ENCODE data around the gene SPATA31D3.
"Not testable (repeated sequence)": the region's sequence is repeated elsewhere in the genome, so short reads cannot be mapped to it uniquely, and the experiment has no call there.

The SPATA31D3 gene

GRCh38 chr9:81943393-81943792 is at the start of gene SPATA31D3:
Gene SPATA31D3 (plus strand): TSS chr9:81943500. CDS start chr9:81943586, 86 bp downstream.
- not testable (repeated sequence) for FAIRE-seq

GRCh38 chr9:81893929-81894328 is 49.4 kb upstream of the SPATA31D3 start:
- no peak for FAIRE-seq

GRCh38 chr9:81894891-81895290 is 48.4 kb upstream of the SPATA31D3 start:
- no peak for FAIRE-seq

DNA sequence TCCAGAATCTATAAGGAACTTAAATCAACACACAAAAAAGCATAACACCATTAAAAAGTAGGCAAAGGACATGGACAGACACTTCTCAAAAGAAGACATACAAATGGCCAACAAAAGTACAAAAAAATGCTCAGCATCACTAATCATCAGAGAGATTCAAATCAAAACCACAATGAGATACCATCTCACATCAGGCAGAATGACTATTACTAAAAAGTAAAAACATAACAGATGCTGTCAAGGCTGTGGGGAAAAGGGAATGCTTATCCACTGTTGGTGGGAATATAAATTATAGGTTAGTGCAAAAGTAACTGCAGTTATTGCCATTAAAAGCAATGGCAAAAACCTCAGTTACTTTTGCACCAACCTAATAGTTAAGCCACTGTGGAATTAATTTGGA is 47.2 kb upstream of the SPATA31D3 start:
- FAIRE-seq: no peak

DNA sequence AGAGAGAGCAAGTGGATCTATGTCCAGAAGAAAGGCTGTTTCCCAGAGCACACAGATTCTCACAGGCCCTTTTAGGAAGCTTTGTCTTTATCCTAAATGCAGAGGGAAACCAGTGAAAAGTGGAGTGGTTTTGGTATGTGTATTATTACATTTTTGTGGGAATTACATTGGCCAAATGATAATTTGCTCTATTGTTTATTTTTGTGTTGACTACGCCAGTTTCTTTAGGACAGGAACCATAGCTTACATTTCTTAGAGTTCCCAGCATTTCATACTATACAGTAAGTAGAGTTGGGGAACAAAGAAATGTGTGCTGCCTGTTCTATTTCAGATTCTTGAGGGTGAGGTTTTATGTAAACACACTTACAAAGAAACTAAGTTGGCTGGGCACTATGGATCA is 44.4 kb upstream of the SPATA31D3 start:
- no peak for FAIRE-seq

DNA sequence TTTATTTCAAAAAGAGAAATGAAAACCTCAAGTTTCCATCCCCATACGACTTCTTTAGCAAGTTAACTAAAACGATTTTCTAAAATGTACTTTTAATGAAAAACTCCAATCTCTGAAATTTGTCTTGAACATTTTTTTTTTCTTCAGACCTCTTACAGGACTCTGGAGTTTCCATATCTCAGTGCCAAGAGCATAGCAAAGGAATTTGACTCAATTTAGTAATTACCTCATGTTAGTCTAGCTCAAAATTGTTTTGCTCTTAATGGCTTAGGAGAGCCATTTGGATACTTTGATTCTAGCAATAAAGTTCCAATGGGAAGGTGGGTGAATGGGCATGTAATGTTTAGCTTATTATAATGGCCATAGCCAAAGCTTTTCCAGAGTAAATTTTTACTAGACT is 41.1 kb upstream of the SPATA31D3 start:
- FAIRE-seq: no peak

GRCh38 chr9:81902626-81903025 is 40.7 kb upstream of the SPATA31D3 start:
- FAIRE-seq: no peak

DNA sequence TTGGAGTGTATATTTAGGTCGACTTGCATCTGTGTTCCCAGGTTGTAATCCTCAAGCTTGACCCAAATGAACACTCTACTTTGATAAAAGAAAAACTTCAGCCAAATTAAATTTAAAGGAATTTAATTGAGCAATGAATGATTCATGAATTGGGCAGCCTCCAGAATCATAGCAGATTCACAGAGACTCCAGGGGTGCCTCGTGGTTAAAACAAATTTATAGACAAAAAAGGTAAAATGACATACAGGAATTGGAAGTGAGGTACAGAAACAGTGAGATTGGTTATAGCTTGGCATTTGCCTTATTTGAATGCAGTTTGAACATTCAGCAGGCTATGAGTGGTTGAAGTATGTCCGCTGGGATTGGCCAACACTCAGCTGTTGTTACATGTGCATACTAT is 36.6 kb upstream of the SPATA31D3 start:
- no peak for FAIRE-seq

- no peak for FAIRE-seq
These were observed 31.2 kb upstream of the SPATA31D3 start for GRCh38 chr9:81912135-81912534.

GRCh38 chr9:81915801-81916505 is 27.3 kb upstream of the SPATA31D3 start:
- FAIRE-seq: no peak

- FAIRE-seq: not testable (repeated sequence)
These were observed 24.8 kb upstream of the SPATA31D3 start for GRCh38 chr9:81918507-81918906.

- not testable (repeated sequence) for FAIRE-seq
These were observed 15.0 kb upstream of the SPATA31D3 start, which contains the start of gene SPATA31D4 for GRCh38 chr9:81928305-81928704. Gene SPATA31D4 (plus strand): TSS chr9:81928428. CDS start chr9:81928514, 86 bp downstream.

DNA sequence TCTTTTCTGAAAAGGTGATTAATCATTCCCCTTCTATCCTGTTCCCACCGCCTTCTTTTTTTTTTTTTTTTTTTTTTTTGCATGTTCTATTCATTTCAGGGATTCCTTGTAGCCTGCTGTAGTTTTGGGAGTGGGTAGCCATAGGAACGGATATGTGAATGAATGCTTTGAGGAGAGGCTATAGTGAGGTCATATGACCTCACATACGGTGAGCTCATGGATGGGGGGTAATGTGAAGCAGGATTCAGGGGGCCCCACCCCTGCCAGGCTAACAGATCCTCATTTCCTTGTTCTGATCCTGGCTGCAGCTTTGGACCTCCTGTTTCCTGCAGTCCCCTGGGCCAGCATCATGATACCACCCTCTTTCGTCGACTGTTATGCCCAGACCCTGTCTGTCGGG is 13.2 kb upstream of the SPATA31D3 start:
- not testable (repeated sequence) for FAIRE-seq

DNA sequence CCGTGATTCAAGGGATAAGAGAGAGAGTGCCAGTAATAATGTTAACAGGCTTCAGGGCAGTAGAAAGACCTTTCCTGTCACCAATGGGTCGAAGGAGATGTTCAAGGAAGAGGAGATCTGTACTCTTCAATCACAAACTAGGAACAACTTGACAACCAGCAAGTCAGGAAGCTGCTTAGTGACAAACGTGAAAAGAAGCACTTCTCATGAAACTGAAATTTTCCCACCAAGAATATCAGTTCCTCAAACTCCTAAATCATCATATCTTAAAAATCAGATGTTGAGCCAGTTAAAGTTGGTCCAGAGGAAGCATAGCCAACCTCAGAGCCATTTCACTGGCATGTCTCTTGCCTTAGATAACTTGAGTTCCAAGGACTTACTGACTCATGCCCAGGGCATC is 9.8 kb upstream of the SPATA31D3 start:
- not testable (repeated sequence) for FAIRE-seq

DNA sequence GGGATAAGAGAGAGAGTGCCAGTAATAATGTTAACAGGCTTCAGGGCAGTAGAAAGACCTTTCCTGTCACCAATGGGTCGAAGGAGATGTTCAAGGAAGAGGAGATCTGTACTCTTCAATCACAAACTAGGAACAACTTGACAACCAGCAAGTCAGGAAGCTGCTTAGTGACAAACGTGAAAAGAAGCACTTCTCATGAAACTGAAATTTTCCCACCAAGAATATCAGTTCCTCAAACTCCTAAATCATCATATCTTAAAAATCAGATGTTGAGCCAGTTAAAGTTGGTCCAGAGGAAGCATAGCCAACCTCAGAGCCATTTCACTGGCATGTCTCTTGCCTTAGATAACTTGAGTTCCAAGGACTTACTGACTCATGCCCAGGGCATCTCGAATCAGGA is 5.3 kb downstream of the SPATA31D3 start:
- FAIRE-seq: not testable (repeated sequence)

DNA sequence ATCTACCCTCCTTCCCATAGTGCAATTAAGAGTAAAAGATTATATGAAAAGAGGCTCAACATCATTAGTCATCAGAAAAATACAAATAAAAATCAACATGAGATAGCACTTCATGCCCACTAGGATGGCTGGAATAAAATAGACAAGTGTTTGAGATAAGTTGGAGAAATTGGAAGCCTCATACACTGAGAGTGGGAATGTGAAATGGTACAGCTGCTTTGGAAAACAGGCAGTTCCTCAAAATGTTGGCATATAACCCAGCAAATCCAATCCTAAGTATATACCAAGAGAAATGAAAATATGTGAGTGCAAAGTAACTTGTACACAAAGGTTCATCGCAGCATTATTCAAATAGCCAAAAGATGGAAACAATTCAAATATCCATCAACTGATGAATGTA is 9.8 kb downstream of the SPATA31D3 start:
- no peak for FAIRE-seq

GRCh38 chr9:81955625-81956024 is 12.3 kb downstream of the SPATA31D3 start:
- no peak for FAIRE-seq

- FAIRE-seq: no peak
These were observed 21.2 kb downstream of the SPATA31D3 start for GRCh38 chr9:81964218-81965171.

DNA sequence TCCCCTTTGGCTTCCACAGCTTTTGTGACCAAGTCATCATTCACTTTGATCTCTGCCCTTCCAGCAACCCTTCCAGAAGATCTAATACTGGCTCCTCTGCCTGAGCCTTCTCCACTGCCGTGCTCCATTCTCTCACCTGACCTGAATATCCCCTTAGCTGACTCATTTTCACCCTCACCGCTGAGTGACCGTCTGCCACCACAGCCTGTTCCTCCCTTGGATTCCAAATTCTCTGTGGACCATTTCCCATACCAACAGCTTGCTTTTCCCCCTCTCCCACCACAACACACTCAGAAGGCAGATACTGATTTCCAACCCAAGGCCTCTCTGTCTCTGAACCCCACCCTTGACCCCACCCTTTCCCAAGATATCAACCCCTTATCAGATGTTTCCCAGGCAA is 24.7 kb downstream of the SPATA31D3 start:
- no peak for FAIRE-seq

GRCh38 chr9:81969971-81970370 is 26.7 kb downstream of the SPATA31D3 start:
- no peak for FAIRE-seq

DNA sequence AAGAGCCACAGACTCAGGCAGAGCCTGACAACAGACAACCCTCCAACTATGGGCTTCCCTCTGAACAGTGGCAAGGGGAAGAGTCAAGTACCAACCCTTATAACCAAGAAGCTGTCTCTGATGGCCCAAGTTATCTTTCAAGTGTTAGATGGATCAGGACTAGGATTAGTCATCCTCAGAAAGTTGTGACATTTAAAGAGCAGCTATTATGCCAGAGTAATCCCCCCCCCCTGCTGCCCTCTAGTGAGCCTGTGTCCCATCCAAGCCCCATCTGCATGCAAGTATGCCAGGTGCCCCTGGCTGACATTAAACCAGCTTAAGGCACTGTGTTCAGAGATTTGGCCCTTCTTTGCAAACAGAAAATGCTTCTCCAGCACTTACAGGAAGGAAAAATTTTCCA is 28.4 kb downstream of the SPATA31D3 start:
- FAIRE-seq: no peak

DNA sequence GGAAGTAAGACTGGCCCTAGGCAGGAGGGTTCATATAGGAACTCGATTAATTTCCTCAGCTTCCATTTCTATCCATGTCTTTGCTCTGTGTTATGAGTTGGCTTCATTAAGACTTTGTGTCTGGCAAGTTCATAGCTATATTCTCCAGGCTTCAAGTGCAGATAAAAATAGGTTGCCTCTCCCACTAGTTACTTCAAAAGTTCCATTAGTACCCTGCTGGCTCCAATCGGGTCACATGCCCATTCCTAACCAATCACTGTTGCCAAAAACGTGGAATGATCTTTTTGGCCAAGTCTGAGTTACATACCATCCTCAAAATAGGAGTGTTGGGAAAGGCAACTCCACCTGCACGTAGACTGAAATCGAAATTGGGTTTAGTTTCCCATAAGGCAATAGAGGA is 31.5 kb downstream of the SPATA31D3 start:
- no peak for FAIRE-seq

- FAIRE-seq: no peak
These were observed 33.1 kb downstream of the SPATA31D3 start for GRCh38 chr9:81976351-81976750.

- no peak for FAIRE-seq
These were observed 35.9 kb downstream of the SPATA31D3 start for GRCh38 chr9:81979196-81979595.
